H1 (cell line): Measurements from ENCODE around the gene MCM6. TPM values are rescaled to one million over a fixed set of nuclear protein-coding genes. Genes with fewer than 3 reads are reported as not detected.

ENCODE experiments used
- CTCF ChIA-PET: fragments of 300-600 bp; sonication (Branson Sonifier 250); formaldehyde crosslinking; loops from one replicate; lab custom pipeline; 2021; ENCODE audit not compliant: partially characterized antibody; lab: Charles Lee
- POLR2A ChIA-PET: fragments of 300-600 bp; sonication (Branson Sonifier 250); formaldehyde crosslinking; loops from one replicate; lab custom pipeline; 2021; ENCODE audit warnings: inconsistent platforms; ENCODE audit not compliant: partially characterized antibody; lab: Charles Lee
- DNase-seq, 2 experiments: peaks; one replicate each; pipeline versions ENCODE4 v3.0.0 to v3.0.0-alpha.2; 2010 to 2022; ENCODE audit warnings: low spot score in 2 of 2, low read depth in 1 of 2, mixed read lengths in 1 of 2
- FAIRE-seq: peaks from 2 replicates; lab custom pipeline; 2011; peaks lifted over from hg19 to GRCh38; lab: Jason Lieb, UNC
- H2AFZ ChIP-seq: 2 replicates; pipeline ENCODE4 v1.8.1; 2012; ENCODE audit warnings: low read length, inconsistent platforms
- H2AK5ac ChIP-seq: 2 replicates; pipeline ENCODE4 v1.6.1; 2013; ENCODE audit warnings: low read depth, low read length
- H2BK120ac ChIP-seq: replicated peaks from 2 replicates; pipeline ENCODE3; 2013; ENCODE audit warnings: low read depth, low read length, inconsistent platforms
- H2BK12ac ChIP-seq: 2 replicates; pipeline ENCODE4 v1.6.1; 2013; ENCODE audit warnings: low read depth, low read length
- H2BK15ac ChIP-seq: 2 replicates; pipeline ENCODE4 v1.6.1; 2013; ENCODE audit warnings: low read length
- H2BK20ac ChIP-seq: 2 replicates; pipeline ENCODE4 v1.6.1; 2013; ENCODE audit warnings: low read length
- H2BK5ac ChIP-seq: 2 replicates; pipeline ENCODE4 v1.6.1; 2013; ENCODE audit warnings: low read depth, low read length
- H3K14ac ChIP-seq: 2 replicates; pipeline ENCODE4 v1.6.1; 2013; ENCODE audit warnings: inconsistent platforms; ENCODE audit not compliant: insufficient read length
- H3K18ac ChIP-seq: 2 replicates; pipeline ENCODE4 v1.6.1; 2013; ENCODE audit warnings: low read length; ENCODE audit errors: extremely low read depth
- H3K23ac ChIP-seq: 2 replicates; pipeline ENCODE4 v1.6.1; 2013; ENCODE audit warnings: inconsistent platforms; ENCODE audit not compliant: insufficient read length
- H3K23me2 ChIP-seq: 2 replicates; pipeline ENCODE4 v1.6.1; 2013; ENCODE audit warnings: low read depth, low read length
- H3K27ac ChIP-seq: 2 replicates; pipeline ENCODE4 v1.6.1; 2011; ENCODE audit warnings: low read depth, low read length, inconsistent platforms
- H3K27me3 ChIP-seq, 4 experiments: replicated peaks in 1 of 4; 1 replicate in 1 of 4; 2 replicates in 3 of 4; pipeline versions ENCODE4 v1.6.1 to v1.8.1; 2011 to 2013; ENCODE audit warnings: low read length in 3 of 4, mild to moderate bottlenecking in 3 of 4, inconsistent platforms in 2 of 4, mixed read lengths in 2 of 4, moderate library complexity in 1 of 4; ENCODE audit not compliant: control insufficient read depth in 3 of 4, insufficient read depth in 3 of 4; ENCODE audit errors: extremely low read depth in 1 of 4
- H3K36me3 ChIP-seq, 4 experiments: 2 replicates each; pipeline versions ENCODE4 v1.6.1 to v1.8.1; 2011 to 2013; ENCODE audit warnings: mild to moderate bottlenecking in 4 of 4, low read length in 3 of 4, moderate library complexity in 2 of 4, control low read depth in 1 of 4, inconsistent platforms in 1 of 4; ENCODE audit not compliant: insufficient read depth in 4 of 4, control insufficient read depth in 2 of 4
- H3K4ac ChIP-seq: replicated peaks from 2 replicates; pipeline ENCODE3; 2013; ENCODE audit warnings: low read length, low read depth, mixed read lengths, inconsistent platforms; ENCODE audit not compliant: insufficient read length
- H3K4me1 ChIP-seq, 4 experiments: replicated peaks in 1 of 4; 1 replicate in 1 of 4; 2 replicates in 3 of 4; pipeline versions ENCODE4 v1.6.1 to v1.8.1; 2011 to 2013; ENCODE audit warnings: low read length in 3 of 4, inconsistent platforms in 2 of 4, mixed read lengths in 1 of 4; ENCODE audit not compliant: insufficient read depth in 4 of 4, control insufficient read depth in 3 of 4
- H3K4me2 ChIP-seq, 2 experiments: 2 replicates each; pipeline versions ENCODE4 v1.6.1 to v1.8.1; 2011 to 2013; ENCODE audit warnings: low read depth in 2 of 2, low read length in 2 of 2, control low read depth in 1 of 2, inconsistent platforms in 1 of 2, mild to moderate bottlenecking in 1 of 2; ENCODE audit not compliant: insufficient read depth in 1 of 2
- H3K4me3 ChIP-seq, 4 experiments: fragments of 200-600, 300-600 bp in 1 of 4; sonication (generic), shearing (Covaris generic), sonication (Bioruptor Twin) in 1 of 4; 2 replicates each; pipeline versions ENCODE4 v1.5.1 to v1.8.1; 2011 to 2016; ENCODE audit warnings: low read length in 4 of 4, low read depth in 3 of 4, control low read depth in 2 of 4, inconsistent platforms in 2 of 4, mild to moderate bottlenecking in 2 of 4, mixed read lengths in 1 of 4, moderate library complexity in 1 of 4; ENCODE audit not compliant: insufficient read depth in 2 of 4; ENCODE audit errors: extremely low read depth in 1 of 4
- H3K56ac ChIP-seq: replicated peaks from 2 replicates; pipeline ENCODE3; 2013; ENCODE audit warnings: low read depth, mild to moderate bottlenecking, mixed read lengths, low read length, inconsistent platforms; ENCODE audit not compliant: insufficient read length
- H3K79me1 ChIP-seq: 2 replicates; pipeline ENCODE4 v1.6.1; 2013; ENCODE audit warnings: low read depth, low read length, control low read depth
- H3K79me2 ChIP-seq, 2 experiments: 2 replicates each; pipeline versions ENCODE4 v1.6.1 to v1.8.1; 2012 to 2013; ENCODE audit warnings: low read length in 2 of 2, mild to moderate bottlenecking in 2 of 2, inconsistent platforms in 1 of 2; ENCODE audit not compliant: insufficient read depth in 2 of 2, control insufficient read depth in 1 of 2
- H3K9ac ChIP-seq, 4 experiments: replicated peaks in 1 of 4; 1 replicate in 1 of 4; 2 replicates in 3 of 4; pipeline versions ENCODE4 v1.6.1 to v1.8.1; 2011 to 2013; ENCODE audit warnings: low read depth in 3 of 4, low read length in 3 of 4, control low read depth in 2 of 4, mild to moderate bottlenecking in 2 of 4, moderate library complexity in 2 of 4, inconsistent platforms in 1 of 4; ENCODE audit errors: extremely low read depth in 1 of 4
- H3K9me3 ChIP-seq, 2 experiments: 2 replicates each; pipeline versions ENCODE4 v1.6.1 to v1.8.1; 2012 to 2013; ENCODE audit warnings: mild to moderate bottlenecking in 2 of 2, moderate library complexity in 2 of 2, control low read depth in 1 of 2, inconsistent platforms in 1 of 2, low read depth in 1 of 2, low read length in 1 of 2, mixed read lengths in 1 of 2; ENCODE audit not compliant: insufficient read depth in 2 of 2
- H4K20me1 ChIP-seq, 2 experiments: replicated peaks in 1 of 2; 2 replicates each; pipeline versions ENCODE3 to v1.8.1; 2011 to 2013; ENCODE audit warnings: inconsistent platforms in 2 of 2, low read length in 2 of 2, mild to moderate bottlenecking in 1 of 2; ENCODE audit not compliant: insufficient read depth in 2 of 2, control insufficient read depth in 1 of 2
- H4K5ac ChIP-seq: 2 replicates; pipeline ENCODE4 v1.6.1; 2013; ENCODE audit warnings: low read length, low read depth, mixed read lengths, inconsistent platforms; ENCODE audit not compliant: insufficient read length
- H4K8ac ChIP-seq: 2 replicates; pipeline ENCODE4 v1.8.0; 2013; ENCODE audit warnings: mild to moderate bottlenecking, moderate library complexity, low read length, inconsistent platforms; ENCODE audit not compliant: insufficient read depth; ENCODE audit errors: extremely low read depth
- H4K91ac ChIP-seq: replicated peaks from 2 replicates; pipeline ENCODE3; 2013; ENCODE audit warnings: low read length, mixed read lengths, inconsistent platforms; ENCODE audit not compliant: insufficient read length
- BACH1 ChIP-seq: IDR thresholded peaks from 2 replicates; pipeline ENCODE4 v1.6.1; 2012; ENCODE audit warnings: low read length, improper control_type of control experiment
- CEBPB ChIP-seq: IDR thresholded peaks from 2 replicates; pipeline ENCODE4 v1.6.1; 2012; ENCODE audit warnings: low read depth, low read length
- CTCF ChIP-seq, 3 experiments: IDR thresholded peaks; 1 replicate in 2 of 3; 2 replicates in 1 of 3; pipeline versions ENCODE4 v1.5.1 to v1.6.1; 2011; ENCODE audit warnings: low read length in 3 of 3, mild to moderate bottlenecking in 3 of 3, inconsistent platforms in 2 of 3, low read depth in 1 of 3, moderate library complexity in 1 of 3; ENCODE audit not compliant: insufficient read depth in 1 of 3; ENCODE audit errors: control extremely low read depth in 1 of 3
- GTF2F1 ChIP-seq: IDR thresholded peaks from 2 replicates; pipeline ENCODE4 v1.6.1; 2012; ENCODE audit warnings: low read depth, low read length, improper control_type of control experiment, borderline replicate concordance
- HDAC6 ChIP-seq: IDR thresholded peaks from one replicate; pipeline ENCODE4 v1.7.1; 2012; ENCODE audit warnings: low read depth, mild to moderate bottlenecking, inconsistent platforms, low read length, moderate library complexity
- JUN ChIP-seq: IDR thresholded peaks from 2 replicates; pipeline ENCODE4 v1.6.1; 2011; ENCODE audit warnings: low read depth, mild to moderate bottlenecking, improper control_type of control experiment, low read length
- SRF ChIP-seq: IDR thresholded peaks from 2 replicates; pipeline ENCODE4 v1.6.1; 2011; ENCODE audit warnings: mild to moderate bottlenecking, low read depth, low read length, moderate library complexity
- TAF1 ChIP-seq: IDR thresholded peaks from 2 replicates; pipeline ENCODE4 v1.6.1; 2011; ENCODE audit warnings: mild to moderate bottlenecking, low read depth, low read length
- WGBS, 2 experiments: shearing (Covaris generic) in 1 of 2; methylation state at CpG; one replicate each; pipeline versions ENCODE4 v1.1.6 to v1.1.7; 2013 to 2015; ENCODE audit warnings: low lambda C conversion rate in 2 of 2, mixed read lengths in 2 of 2, inconsistent platforms in 1 of 2, low coverage in 1 of 2, missing lambda C conversion rate in 1 of 2; ENCODE audit not compliant: insufficient replicate concordance in 2 of 2, insufficient coverage in 1 of 2, insufficient read length in 1 of 2; ENCODE audit errors: extremely low coverage in 1 of 2, missing lambda C conversion rate in 1 of 2; 5-methylcytosine and 5-hydroxymethylcytosine counted together
- polyA plus RNA-seq, 7 experiments: library from polyadenylated mRNA; depleted of rRNA in 3 of 7; stranded (reverse) in 5 of 7; unstranded in 2 of 7; fragments of >200 nt in 5 of 7; fragments of 200-250 nt in 2 of 7; gene quantifications; 1 replicate in 5 of 7; 2 replicates in 1 of 7; 4 replicates in 1 of 7; pipeline versions ENCODE4 v1.2.1 to v1.2.3, GENCODE V29; 2011 to 2013; ENCODE audit warnings: missing spikeins in 2 of 7, mixed read lengths in 2 of 7
- total RNA-seq: library from RNA; stranded (reverse); fragmentation: NEBNext Ultra II Directional; extraction: Animal tissue kit (Norgen Biotek cat#: 25700); gene quantifications from 2 replicates; pipeline ENCODE4 v1.2.1, GENCODE V29; 2021

Gene MCM6
- total and polyA plus RNA-seq, 2 of the 8 experiments (the other 6 are each of a cell fraction or from before 2014, with no cell fraction given): 60.2 to 134 TPM

GRCh38 chr2:135862718-135863117, 13.5 kb downstream of the MCM6 start:
- Histone ChIP-seq H3K56ac (no peak overlapping the region), H4K91ac (no peak overlapping the region), H3K27ac (no peak overlapping the region), H2BK120ac (no peak overlapping the region), H3K36me3 (peaks cover 24 to 87% (median 57%) of the 10 kb centered on the region in 4 experiments), H3K79me2 (no peaks in the 10 kb centered on the region), H3K14ac (no peak overlapping the region), H3K4me3 (no peak overlapping the region), H3K23ac (no peak overlapping the region), H4K20me1 (peaks cover 0 to 2% of the 10 kb centered on the region in 2 experiments), H2AK5ac (no peak overlapping the region), H2BK20ac (no peak overlapping the region), H4K5ac (no peak overlapping the region), H3K9me3 (no peaks in the 10 kb centered on the region), H2AFZ (no peak overlapping the region), H3K79me1 (no peaks in the 10 kb centered on the region), H3K4ac (no peak overlapping the region), H3K27me3 (peaks cover 0 to 1% (median 0%) of the 10 kb centered on the region in 4 experiments; a peak in 1 of 7 replicates), H3K4me1 (no peaks in the 10 kb centered on the region), H3K4me2 (no peak overlapping the region), H2BK12ac (no peak overlapping the region), H3K9ac (no peak overlapping the region), H2BK5ac (no peak overlapping the region), H3K23me2 (no peaks in the 10 kb centered on the region), H4K8ac (no peak overlapping the region), H2BK15ac (no peak overlapping the region), H3K18ac (no peak overlapping the region)
- DNase-seq (no peak), FAIRE-seq (no peak)
- ChIA-PET CTCF (no interaction called here), POLR2A (interaction anchor here (0.9 to 1.8 kb wide), 5 partner anchors 10 to 22 kb away, joined by 3 to 4 read pairs (median 3); no protein-coding TSS in a partner anchor)
- no peak for TF ChIP-seq JUN
- no peak for TF ChIP-seq BACH1
- TF ChIP-seq SRF: no peak
- no peak for TF ChIP-seq GTF2F1
- TF ChIP-seq HDAC6: no peak
- TF ChIP-seq TAF1: no peak
- no peak for TF ChIP-seq CTCF (IDR thresholded peaks at IDR 0.05; ENCODE audit: control extremely low read depth in 1 of 3, insufficient read depth in 1 of 3, low read depth in 1 of 3, low read length in 3 of 3)
- no peak for TF ChIP-seq CEBPB
- 96% methylated on average over 4 of the region's 4 CpGs; no CpG with 5 or more reads in 1 of the 2 experiments for WGBS, 2 experiments
